NT2/D1 (cell line): ENCODE data around the gene BTBD10.
"Not testable (repeated sequence)": the region's sequence is repeated elsewhere in the genome, so short reads cannot be mapped to it uniquely, and the experiment has no call there.

ENCODE experiments used
- DNase-seq: peaks from one replicate; pipeline ENCODE4 v3.0.0-alpha.2; 2011; ENCODE audit warnings: low read depth, low spot score
- H3K27me3 ChIP-seq: 2 replicates; pipeline ENCODE4 v1.6.0; 2011; ENCODE audit warnings: mild to moderate bottlenecking; ENCODE audit not compliant: insufficient read length, insufficient read depth
- H3K36me3 ChIP-seq: 2 replicates; pipeline ENCODE4 v1.6.1; 2011; ENCODE audit warnings: mild to moderate bottlenecking, low read length, mixed read lengths; ENCODE audit not compliant: insufficient read depth, insufficient read length
- H3K4me1 ChIP-seq: 2 replicates; pipeline ENCODE4 v1.5.1; 2011; ENCODE audit not compliant: insufficient read depth, insufficient read length
- H3K4me3 ChIP-seq: 2 replicates; pipeline ENCODE4 v1.5.1; 2011; ENCODE audit warnings: low read depth; ENCODE audit not compliant: insufficient read length
- H3K9ac ChIP-seq: 2 replicates; pipeline ENCODE4 v1.6.0; 2011; ENCODE audit warnings: low read depth; ENCODE audit not compliant: insufficient read length
- H3K9me3 ChIP-seq: 2 replicates; pipeline ENCODE4 v1.5.1; 2011; ENCODE audit warnings: mild to moderate bottlenecking, low read length; ENCODE audit not compliant: insufficient read depth
- SUZ12 ChIP-seq: IDR thresholded peaks from 2 replicates; pipeline ENCODE4 v1.6.1; 2011; ENCODE audit not compliant: insufficient read length, insufficient read depth; ENCODE audit errors: extremely low read depth
- YY1 ChIP-seq: IDR thresholded peaks from 2 replicates; pipeline ENCODE4 v1.6.1; 2011; ENCODE audit not compliant: insufficient read length, insufficient read depth
- ZNF274 ChIP-seq: IDR thresholded peaks from 2 replicates; pipeline ENCODE4 v1.6.1; 2011; ENCODE audit warnings: mild to moderate bottlenecking, low read depth, low read length

Gene BTBD10

DNA sequence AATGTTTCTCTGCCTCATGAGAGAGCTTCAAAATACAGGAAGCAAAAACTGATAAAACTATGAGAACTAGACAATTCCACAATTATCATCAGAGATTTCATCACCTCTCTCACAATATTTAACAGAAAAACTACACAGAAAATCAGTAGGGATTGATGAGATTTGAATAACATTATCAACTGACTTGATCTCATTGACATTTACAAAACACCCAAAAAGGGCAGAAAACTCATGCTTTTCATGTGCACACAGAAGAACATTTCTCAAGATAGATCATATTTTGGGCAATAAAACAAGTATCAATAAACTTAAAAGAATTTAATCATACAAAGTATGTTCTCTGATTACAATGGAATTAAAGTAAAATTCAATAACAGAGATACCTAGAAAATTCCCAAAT is 35.6 kb downstream of the BTBD10 start:
- H3K36me3 ChIP-seq = no peaks in the 10 kb centered on the region
- no peak overlapping the region for H3K9ac ChIP-seq
- no peak for DNase-seq
- no peaks in the 10 kb centered on the region for H3K4me1 ChIP-seq
- no peaks in the 10 kb centered on the region for H3K27me3 ChIP-seq
- TF ChIP-seq YY1 = no peak
- TF ChIP-seq SUZ12 = no peak
- no peak for TF ChIP-seq ZNF274
- peaks cover 22% of the 10 kb centered on the region for H3K9me3 ChIP-seq
- H3K4me3 ChIP-seq = no peak overlapping the region

DNA sequence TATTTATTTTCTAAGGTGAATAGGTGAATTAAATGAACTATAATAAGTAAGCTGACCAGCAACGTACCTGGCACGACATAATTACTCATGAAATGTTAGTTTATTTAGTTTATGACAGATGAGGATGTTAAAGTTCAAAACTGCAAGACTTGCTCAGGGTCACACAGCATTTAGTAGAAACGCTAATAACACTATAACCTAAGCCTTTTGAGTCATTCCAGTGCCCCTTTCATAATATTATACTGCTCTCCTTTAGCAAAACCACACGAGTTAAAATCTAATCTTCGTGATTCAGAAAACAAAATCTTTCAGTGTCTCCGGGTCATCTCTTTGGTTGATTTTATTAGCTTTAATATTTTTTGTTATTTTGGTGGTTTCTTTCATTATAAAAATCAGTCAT is 39.6 kb downstream of the BTBD10 start:
- H3K27me3 ChIP-seq = no peaks in the 10 kb centered on the region
- peaks cover 4% of the 10 kb centered on the region for H3K36me3 ChIP-seq
- H3K4me3 ChIP-seq = no peak overlapping the region
- no peak for DNase-seq
- no peak overlapping the region for H3K9ac ChIP-seq
- H3K9me3 ChIP-seq = peaks cover 17% of the 10 kb centered on the region
- H3K4me1 ChIP-seq = no peaks in the 10 kb centered on the region
- no peak for TF ChIP-seq YY1
- TF ChIP-seq ZNF274 = no peak
- TF ChIP-seq SUZ12 = no peak

DNA sequence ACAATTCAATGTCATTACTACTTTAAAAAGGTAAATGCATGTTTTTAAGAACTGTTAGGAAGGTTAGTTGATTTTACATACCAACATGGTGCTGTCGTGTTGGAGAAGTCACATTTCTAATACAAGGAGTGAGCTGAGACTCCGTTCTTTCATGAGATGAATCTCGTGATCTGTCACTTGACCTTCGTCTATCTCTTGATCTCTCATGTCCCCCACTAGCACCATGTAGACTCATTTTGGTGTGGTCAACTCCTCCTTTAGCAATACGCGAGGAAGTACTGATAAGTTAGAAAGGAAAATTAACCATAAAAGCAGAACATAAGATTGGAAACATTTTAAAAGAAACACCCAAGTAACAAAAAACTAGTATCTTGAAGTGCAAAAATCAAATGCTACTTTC is 41.5 kb downstream of the BTBD10 start:
- TF ChIP-seq ZNF274 (no peak), YY1 (no peak), SUZ12 (no peak)
- H3K36me3 ChIP-seq = peaks cover 6% of the 10 kb centered on the region
- no peaks in the 10 kb centered on the region for H3K4me1 ChIP-seq

DNA sequence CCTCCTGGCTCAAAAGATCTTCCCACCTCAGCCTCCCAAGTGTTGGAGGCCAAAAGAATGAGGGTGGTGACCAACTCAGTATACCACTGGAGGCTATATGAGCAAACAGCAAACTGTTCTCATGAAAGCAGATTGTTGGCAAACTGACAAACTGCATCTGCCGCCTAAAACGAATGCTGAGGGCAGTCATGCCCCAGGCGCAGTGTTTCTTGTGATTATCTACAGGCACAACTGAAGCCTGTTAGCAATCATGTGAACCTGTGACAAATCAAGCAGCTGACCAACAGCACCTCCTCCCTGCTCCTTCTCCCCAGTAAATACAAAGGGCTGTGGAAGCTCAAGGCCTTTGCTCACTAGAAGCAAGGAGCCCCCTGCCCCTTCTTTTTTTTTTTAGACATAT is 47.8 kb downstream of the BTBD10 start:
- peaks cover 34% of the 10 kb centered on the region for H3K36me3 ChIP-seq
- H3K9me3 ChIP-seq = no peaks in the 10 kb centered on the region

More for the DNA sequence above, 41.5 kb downstream of the BTBD10 start:
- H3K4me3 ChIP-seq = no peak overlapping the region
- no peak overlapping the region for H3K9ac ChIP-seq
- no peaks in the 10 kb centered on the region for H3K27me3 ChIP-seq
- no peak for DNase-seq
- peaks cover under 1% of the 10 kb centered on the region; the same call in 1 of the 2 replicates for H3K9me3 ChIP-seq

DNA sequence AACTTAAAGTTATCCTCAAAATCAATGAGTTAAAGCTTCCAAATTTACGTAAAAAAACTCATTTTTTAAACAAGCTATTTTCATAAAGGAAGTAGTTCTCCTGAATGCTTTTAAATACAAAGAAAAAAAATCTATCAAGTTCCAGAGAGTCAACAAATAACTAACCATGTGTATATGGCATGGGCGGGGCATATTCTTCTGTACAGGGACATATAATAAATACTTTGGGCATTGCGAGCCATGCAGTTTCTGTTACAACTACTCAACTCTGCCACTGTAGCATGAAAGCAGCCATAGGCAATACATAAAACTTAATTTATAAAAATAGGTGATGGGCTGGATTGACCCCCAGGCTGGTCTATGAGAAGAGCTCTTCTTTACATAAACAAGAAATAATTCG is 57.8 kb downstream of the BTBD10 start:
- peaks cover 21% of the 10 kb centered on the region for H3K36me3 ChIP-seq
- H3K9ac ChIP-seq = no peak overlapping the region
- no peaks in the 10 kb centered on the region for H3K27me3 ChIP-seq
- peaks cover 15% of the 10 kb centered on the region; the same call in 1 of the 2 replicates for H3K9me3 ChIP-seq
- TF ChIP-seq SUZ12 (no peak), ZNF274 (no peak), YY1 (no peak)
- no peak overlapping the region for H3K4me3 ChIP-seq
- H3K4me1 ChIP-seq = no peaks in the 10 kb centered on the region
- no peak for DNase-seq

More for the DNA sequence above, 47.8 kb downstream of the BTBD10 start:
- no peak overlapping the region for H3K4me3 ChIP-seq
- H3K27me3 ChIP-seq = no peaks in the 10 kb centered on the region
- no peaks in the 10 kb centered on the region for H3K4me1 ChIP-seq
- no peak for TF ChIP-seq YY1
- TF ChIP-seq SUZ12 = no peak
- no peak overlapping the region for H3K9ac ChIP-seq
- no peak for DNase-seq

DNA sequence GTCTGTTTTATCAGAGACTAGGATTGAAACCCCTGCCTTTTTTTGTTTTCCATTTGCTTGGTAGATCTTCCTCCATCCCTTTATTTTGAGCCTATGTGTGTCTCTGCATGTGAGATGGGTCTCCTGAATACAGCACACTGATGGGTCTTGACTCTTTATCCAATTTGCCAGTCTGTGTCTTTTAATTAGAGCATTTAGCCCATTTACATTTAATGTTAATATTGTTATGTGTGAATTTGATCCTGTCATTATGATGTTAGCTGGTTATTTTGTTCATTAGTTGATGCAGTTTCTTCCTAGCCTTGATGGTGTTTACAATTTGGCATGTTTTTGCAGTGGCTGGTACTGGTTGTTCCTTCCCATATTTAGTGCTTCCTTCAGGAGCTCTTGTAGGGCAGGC is 64.7 kb downstream of the BTBD10 start:
- H3K9ac ChIP-seq, H3K4me1 ChIP-seq, H3K4me3 ChIP-seq, H3K27me3 ChIP-seq, DNase-seq: not testable (repeated sequence)
- H3K9me3 ChIP-seq = peaks cover 15% of the 10 kb centered on the region; the same call in 1 of the 2 replicates
- H3K36me3 ChIP-seq = peaks cover 11% of the 10 kb centered on the region

DNA sequence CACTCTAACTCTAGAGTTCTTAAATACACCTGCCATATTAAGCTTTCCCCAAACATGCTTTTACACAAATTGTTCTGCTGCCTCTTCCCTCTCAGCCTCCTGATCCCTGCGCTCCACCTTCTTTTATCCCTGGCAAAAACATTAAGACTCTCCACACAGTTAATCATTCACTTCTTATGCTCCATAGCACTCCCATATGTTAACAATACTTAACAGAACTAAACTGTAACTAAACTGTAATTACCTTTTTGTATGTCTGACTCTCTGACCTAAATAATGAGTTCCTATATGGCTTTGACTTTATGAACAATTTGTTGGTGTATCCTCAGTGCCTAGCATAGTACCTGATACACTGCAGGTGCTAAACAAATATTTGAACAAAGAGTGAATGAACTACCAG is 71.8 kb downstream of the BTBD10 start:
- TF ChIP-seq SUZ12 (no peak), ZNF274 (no peak), YY1 (no peak)
- H3K4me3 ChIP-seq = no peak overlapping the region
- H3K27me3 ChIP-seq = no peaks in the 10 kb centered on the region
- H3K36me3 ChIP-seq = peaks cover 29% of the 10 kb centered on the region
- no peaks in the 10 kb centered on the region for H3K9me3 ChIP-seq
- DNase-seq = no peak
- H3K9ac ChIP-seq = no peak overlapping the region
- no peaks in the 10 kb centered on the region for H3K4me1 ChIP-seq

DNA sequence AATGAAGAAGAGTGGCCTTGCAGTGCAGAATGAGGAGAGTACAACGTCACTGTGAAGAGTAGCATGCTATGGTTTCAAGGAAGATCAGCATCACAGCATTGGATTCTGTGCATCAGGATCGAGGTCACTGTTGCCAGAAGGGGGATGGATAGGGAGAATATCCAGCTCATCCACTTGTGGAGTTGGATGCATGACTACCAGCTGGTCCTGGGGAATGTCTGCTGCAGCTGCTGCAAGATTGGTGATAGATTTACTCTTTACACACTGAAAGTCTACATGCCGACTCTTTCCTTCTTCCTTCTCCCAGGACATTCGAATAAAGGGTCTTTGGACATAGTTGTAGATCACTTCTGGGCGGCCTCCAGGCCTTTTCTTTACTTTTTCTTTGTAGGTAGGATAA is 74.3 kb downstream of the BTBD10 start:
- Histone ChIP-seq H3K4me3 (no peak overlapping the region), H3K4me1 (no peaks in the 10 kb centered on the region), H3K27me3 (no peaks in the 10 kb centered on the region), H3K36me3 (peaks cover 29% of the 10 kb centered on the region), H3K9ac (no peak overlapping the region), H3K9me3 (no peaks in the 10 kb centered on the region)
- TF ChIP-seq SUZ12 = no peak
- TF ChIP-seq ZNF274 = no peak
- no peak for TF ChIP-seq YY1
- DNase-seq = no peak
